ENCODE measurements around the gene ANO9.

- TF ChIP-seq EZH2 (IDR thresholded peaks at IDR 0.05; ENCODE audit: insufficient read depth, poor library complexity, severe bottlenecking) (no peak), EZH2phosphoT487 (IDR thresholded peaks at IDR 0.05; ENCODE audit: insufficient read depth, low read depth) (no peak)
Observed at GRCh38 chr11:461626-462025, 19.8 kb upstream of the ANO9 start.
